Kidney (tissue), 14 donors: ENCODE data around the gene IMMP2L. TPM values are rescaled to one million over a fixed set of nuclear protein-coding genes. Genes with fewer than 3 reads are reported as not detected.

Experiments
- DNase-seq, 5 donors: peaks; one replicate each; pipeline ENCODE4 v3.0.0-alpha.2; 2013 to 2020
- FAIRE-seq: peaks from 2 replicates; lab custom pipeline; 2012; peaks lifted over from hg19 to GRCh38; lab: Jason Lieb, UNC
- H3K27ac ChIP-seq, 2 donors: one replicate each; pipeline ENCODE4 v1.7.0; 2013; ENCODE audit warnings: low read depth in 2 of 2, low read length in 2 of 2, inconsistent platforms in 1 of 2
- H3K27me3 ChIP-seq: one replicate; pipeline ENCODE4 v1.7.1; 2013; ENCODE audit warnings: low read length, inconsistent platforms; ENCODE audit not compliant: control insufficient read depth, insufficient read depth
- H3K36me3 ChIP-seq, 3 donors: one replicate each; pipeline versions ENCODE4 v1.7.0 to v1.7.1; 2013; ENCODE audit warnings: low read length in 3 of 3, control low read depth in 1 of 3, inconsistent platforms in 1 of 3; ENCODE audit not compliant: insufficient read depth in 3 of 3, control insufficient read depth in 2 of 3
- H3K4me1 ChIP-seq, 3 donors: one replicate each; pipeline versions ENCODE4 v1.7.0 to v1.7.1; 2013; ENCODE audit warnings: low read length in 3 of 3, inconsistent platforms in 1 of 3, low read depth in 1 of 3; ENCODE audit not compliant: control insufficient read depth in 2 of 3, insufficient read depth in 2 of 3
- H3K4me3 ChIP-seq, 3 donors: one replicate each; pipeline versions ENCODE4 v1.7.0 to v1.8.1; 2013; ENCODE audit warnings: low read length in 3 of 3, control low read depth in 1 of 3, inconsistent platforms in 1 of 3
- H3K9ac ChIP-seq, 3 donors: one replicate each; pipeline versions ENCODE4 v1.7.0 to v1.7.1; 2013; ENCODE audit warnings: low read length in 3 of 3, control low read depth in 1 of 3, inconsistent platforms in 1 of 3
- H3K9me3 ChIP-seq, 3 donors: one replicate each; pipeline versions ENCODE4 v1.7.0 to v1.7.1; 2013; ENCODE audit warnings: low read length in 3 of 3, control low read depth in 1 of 3, inconsistent platforms in 1 of 3; ENCODE audit not compliant: control insufficient read depth in 2 of 3, insufficient read depth in 1 of 3
- CTCF ChIP-seq: IDR thresholded peaks from 3 replicates; pipeline ENCODE4 v1.5.1; 2012; ENCODE audit warnings: mild to moderate bottlenecking, moderate library complexity, borderline replicate concordance; ENCODE audit not compliant: insufficient read depth; ENCODE audit errors: extremely low read depth
- intact Hi-C: fragments of 100-400 bp; cut with DNase I; formaldehyde crosslinking; loops from one replicate; pipeline ENCODE4 v1.11.1; 2022
- polyA plus RNA-seq: library from polyadenylated mRNA; stranded (reverse); fragments of 350-450 nt; fragmentation: Illumina TruSeq; extraction: RNeasy Lipid Tissue Mini Kit (QIAGEN cat#74804); gene quantifications from one replicate; pipeline ENCODE4 v1.2.3, GENCODE V29; 2014; ENCODE audit warnings: low read depth, low replicate concordance; ENCODE audit not compliant: insufficient read depth
- total RNA-seq: library from RNA; stranded (reverse); fragmentation: NEBNext Ultra II Directional; extraction: Animal tissue kit (Norgen Biotek cat#: 25700); gene quantifications from one replicate; pipeline ENCODE4 v1.2.1, GENCODE V29; 2021
- donor health status: control.
- donor health status: control.
- donor health status: control.
- donor health status: control.
- donor health status: control.
- donor health status: DM: yes; HTN: yes; CAD: no.
- donor health status: Normal renal cell carcinoma (clear cell type).

IMMP2L gene
- total and polyA plus RNA-seq, 2 donors from 2014 or later = 46.4 to 52.1 TPM

DNA sequence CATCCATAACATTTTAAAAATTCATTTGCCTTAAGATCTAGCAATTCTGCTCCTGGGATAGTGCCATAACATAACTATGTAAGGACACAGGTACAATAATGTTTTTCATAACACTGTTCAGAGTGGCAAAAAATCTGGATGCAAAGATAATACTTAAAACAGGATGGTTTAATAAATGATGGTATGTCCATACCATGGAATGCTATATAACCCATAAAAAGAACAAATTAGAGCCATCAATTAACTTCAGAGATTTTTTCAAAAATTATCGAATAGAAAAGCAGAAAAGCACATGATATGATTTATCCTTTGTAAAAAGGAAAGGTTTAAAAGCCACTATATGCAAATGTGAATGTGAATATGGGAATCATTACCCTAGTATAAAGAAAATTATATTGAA, 664.8 kb downstream of the IMMP2L start:
- Histone ChIP-seq H3K27me3 (no peaks in the 10 kb centered on the region), H3K9ac (no peak overlapping the region), H3K9me3 (no peaks in the 10 kb centered on the region), H3K36me3 (no peaks in the 10 kb centered on the region), H3K4me1 (no peaks in the 10 kb centered on the region), H3K4me3 (no peak overlapping the region), H3K27ac (no peak overlapping the region)
- DNase-seq = no peak
- intact Hi-C loops = no loop called here
- no peak for TF ChIP-seq CTCF
- no peak for FAIRE-seq

- no peaks in the 10 kb centered on the region for H3K4me1 ChIP-seq
- FAIRE-seq (no peak), DNase-seq (no peak)
- H3K36me3 ChIP-seq = no peaks in the 10 kb centered on the region
- H3K9ac ChIP-seq = no peak overlapping the region
- intact Hi-C loops = no loop called here
- no peak overlapping the region for H3K27ac ChIP-seq
- no peaks in the 10 kb centered on the region for H3K27me3 ChIP-seq
- TF ChIP-seq CTCF = no peak
- no peak overlapping the region for H3K4me3 ChIP-seq
- H3K9me3 ChIP-seq = no peaks in the 10 kb centered on the region
Observed at GRCh38 chr7:110894111-110894510, 668.2 kb downstream of the IMMP2L start.

DNA sequence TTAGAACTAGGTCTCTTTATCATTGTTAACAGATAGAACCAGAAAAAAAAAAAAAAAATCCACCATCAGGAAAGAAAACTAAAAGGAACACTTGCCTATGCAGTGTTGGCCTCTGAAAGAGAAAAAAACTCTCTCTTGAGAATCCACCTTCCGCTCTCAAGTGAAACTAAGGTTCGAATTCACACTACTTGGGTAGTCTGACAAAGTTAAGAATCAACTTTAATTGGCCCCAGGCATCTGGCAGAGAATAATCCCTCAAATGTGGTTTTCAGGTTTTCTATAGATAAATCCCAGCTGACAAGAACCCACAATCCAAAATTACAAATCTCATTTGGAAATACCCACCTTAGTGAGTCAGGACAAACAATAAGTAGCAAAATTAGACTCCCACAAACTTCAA, 671.1 kb downstream of the IMMP2L start:
- H3K9ac ChIP-seq = no peak overlapping the region
- no peaks in the 10 kb centered on the region for H3K27me3 ChIP-seq
- intact Hi-C loops = no loop called here
- no peaks in the 10 kb centered on the region for H3K9me3 ChIP-seq
- H3K27ac ChIP-seq = no peak overlapping the region
- no peak for DNase-seq
- no peaks in the 10 kb centered on the region for H3K4me1 ChIP-seq
- no peak overlapping the region for H3K4me3 ChIP-seq
- no peak for TF ChIP-seq CTCF
- H3K36me3 ChIP-seq = no peaks in the 10 kb centered on the region
- FAIRE-seq = no peak

GRCh38 chr7:110890101-110890500, 672.2 kb downstream of the IMMP2L start:
- Histone ChIP-seq H3K9me3 (no peaks in the 10 kb centered on the region), H3K27ac (no peak overlapping the region), H3K4me1 (no peaks in the 10 kb centered on the region), H3K4me3 (no peak overlapping the region), H3K36me3 (no peaks in the 10 kb centered on the region), H3K27me3 (no peaks in the 10 kb centered on the region), H3K9ac (no peak overlapping the region)
- no peak for DNase-seq
- FAIRE-seq = no peak
- intact Hi-C loops = no loop called here
- no peak for TF ChIP-seq CTCF
